ENCODE measurements around the gene OR52K2. TPM values are rescaled to one million over a fixed set of nuclear protein-coding genes. Genes with fewer than 3 reads are reported as not detected.

Gene OR52K2
- total RNA-seq, 2 experiments from 2014 or later, result not detected

DNA sequence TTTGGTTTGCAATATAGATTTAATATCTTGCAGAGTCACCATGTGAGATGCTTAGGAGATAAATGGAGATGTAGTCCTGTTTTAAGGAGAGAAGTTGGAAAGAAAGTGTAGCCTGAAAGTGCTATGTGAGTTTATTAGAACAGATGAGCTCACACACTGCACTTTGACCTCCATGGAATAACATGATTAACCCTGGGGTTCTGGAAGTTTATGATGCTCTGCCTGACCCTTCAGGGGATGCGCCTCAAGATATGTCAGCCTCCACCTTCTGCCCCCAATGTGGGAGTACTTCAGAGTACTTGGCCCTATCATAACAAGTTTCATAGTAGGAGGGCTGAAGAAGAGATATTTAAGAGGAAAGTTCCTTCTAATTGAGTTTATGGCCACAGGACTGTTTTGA, 32.3 kb upstream of the OR52K2 start:
- no peaks in the 10 kb centered on the region for H3K79me2 ChIP-seq (ENCODE audit: insufficient read depth, low read depth, low read length)
- CTCF ChIA-PET (ENCODE audit: unreplicated experiment), result no interaction called here

DNA sequence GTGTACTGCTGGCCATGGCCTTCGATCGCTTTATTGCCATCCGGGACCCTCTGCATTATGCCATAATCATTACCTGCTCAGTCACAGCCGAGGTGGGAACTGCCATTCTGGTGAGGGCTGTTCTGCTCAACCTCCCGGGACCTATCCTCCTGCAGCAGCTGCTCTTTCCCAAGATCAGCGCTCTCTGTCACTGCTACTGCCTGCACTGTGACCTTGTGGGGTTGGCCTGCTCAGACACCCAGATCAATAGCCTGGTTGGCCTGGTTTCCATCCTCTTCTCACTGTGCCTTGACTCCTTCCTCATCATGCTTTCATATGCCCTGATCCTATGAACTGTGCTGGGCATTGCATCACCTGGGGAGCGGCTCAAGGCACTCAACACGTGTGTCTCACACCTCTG, 30.7 kb upstream of the OR52K2 start:
- POLR2A ChIA-PET, result no interaction called here

More for the DNA sequence above, 32.3 kb upstream of the OR52K2 start:
- Histone ChIP-seq H3K27ac (ENCODE audit: low read depth, low read length, poor library complexity, severe bottlenecking) (no peak overlapping the region), H3K9me3 (ENCODE audit: low read length) (no peaks in the 10 kb centered on the region), H3K4me1 (ENCODE audit: insufficient read depth, low read length, poor library complexity, severe bottlenecking) (no peaks in the 10 kb centered on the region), H3K36me3 (ENCODE audit: insufficient read depth, low read length) (no peaks in the 10 kb centered on the region), H4K20me1 (ENCODE audit: insufficient read depth, low read length) (no peaks in the 10 kb centered on the region), H3K9me2 (ENCODE audit: insufficient read depth, low read length) (no peaks in the 10 kb centered on the region), H3K4me3 (ENCODE audit: low read depth, low read length, poor library complexity, severe bottlenecking) (no peak overlapping the region), H3K4me2 (ENCODE audit: low read length) (no peak overlapping the region), H2AFZ (ENCODE audit: low read length) (no peak overlapping the region)
- no peak for DNase-seq (ENCODE audit: low spot score)
- POLR2A ChIA-PET, result interaction anchor here (1.2 to 1.5 kb wide), 2 partner anchors 13 to 23 kb away, joined by 3 to 4 read pairs; partner anchors contain the start of gene TRIM21
- BruUV-seq (replicated peaks), result no TSS peak
- TF ChIP-seq, protein P1, sequence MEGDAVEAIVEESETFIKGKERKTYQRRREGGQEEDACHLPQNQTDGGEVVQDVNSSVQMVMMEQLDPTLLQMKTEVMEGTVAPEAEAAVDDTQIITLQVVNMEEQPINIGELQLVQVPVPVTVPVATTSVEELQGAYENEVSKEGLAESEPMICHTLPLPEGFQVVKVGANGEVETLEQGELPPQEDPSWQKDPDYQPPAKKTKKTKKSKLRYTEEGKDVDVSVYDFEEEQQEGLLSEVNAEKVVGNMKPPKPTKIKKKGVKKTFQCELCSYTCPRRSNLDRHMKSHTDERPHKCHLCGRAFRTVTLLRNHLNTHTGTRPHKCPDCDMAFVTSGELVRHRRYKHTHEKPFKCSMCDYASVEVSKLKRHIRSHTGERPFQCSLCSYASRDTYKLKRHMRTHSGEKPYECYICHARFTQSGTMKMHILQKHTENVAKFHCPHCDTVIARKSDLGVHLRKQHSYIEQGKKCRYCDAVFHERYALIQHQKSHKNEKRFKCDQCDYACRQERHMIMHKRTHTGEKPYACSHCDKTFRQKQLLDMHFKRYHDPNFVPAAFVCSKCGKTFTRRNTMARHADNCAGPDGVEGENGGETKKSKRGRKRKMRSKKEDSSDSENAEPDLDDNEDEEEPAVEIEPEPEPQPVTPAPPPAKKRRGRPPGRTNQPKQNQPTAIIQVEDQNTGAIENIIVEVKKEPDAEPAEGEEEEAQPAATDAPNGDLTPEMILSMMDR (conservative IDR thresholded peaks at IDR 0.05; ENCODE audit: low read length), result no peak
- intact Hi-C loops (cut with micrococcal nuclease; ENCODE audit: unreplicated experiment), result no loop called here

DNA sequence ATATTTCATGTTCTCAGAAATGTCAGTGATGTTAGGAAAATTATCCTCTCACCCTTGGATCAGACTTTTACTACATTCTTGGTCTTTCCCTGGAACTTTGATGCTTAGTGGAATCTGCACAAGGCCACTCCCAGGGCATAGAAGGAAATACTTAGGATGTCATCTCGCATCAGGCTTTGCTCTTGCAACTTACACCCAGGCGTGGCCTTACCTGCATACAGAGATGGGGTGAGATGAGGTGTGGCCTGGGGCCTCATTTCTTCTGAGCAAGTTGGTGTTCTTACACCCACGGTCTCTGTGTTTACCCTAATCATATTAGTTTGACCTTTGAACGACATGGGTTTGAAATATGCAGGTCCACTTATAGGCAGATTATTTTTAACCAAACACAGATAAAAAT, 19.0 kb upstream of the OR52K2 start:
- H3K9me3 ChIP-seq (ENCODE audit: low read length), result no peaks in the 10 kb centered on the region
- no peaks in the 10 kb centered on the region for H3K36me3 ChIP-seq (ENCODE audit: insufficient read depth, low read length)
- TF ChIP-seq, protein P1 (conservative IDR thresholded peaks at IDR 0.05; ENCODE audit: low read length), result no peak
- no peak for TF ChIP-seq EZH2phosphoT487 (IDR thresholded peaks at IDR 0.05; ENCODE audit: borderline replicate concordance, low read depth, low read length)
- no peak overlapping the region for H3K27ac ChIP-seq (ENCODE audit: low read depth, low read length, poor library complexity, severe bottlenecking)
- H2AFZ ChIP-seq (ENCODE audit: low read length), result no peak overlapping the region
- no TSS peak for BruUV-seq (replicated peaks)
- intact Hi-C loops (cut with micrococcal nuclease; ENCODE audit: unreplicated experiment), result no loop called here
- no peak overlapping the region for H3K4me3 ChIP-seq (ENCODE audit: low read depth, low read length, poor library complexity, severe bottlenecking)
- ChIA-PET CTCF (ENCODE audit: unreplicated experiment) (no interaction called here), POLR2A (interaction anchor here (0.6 kb wide), 1 partner anchor 13 kb away, joined by 3 read pairs; no protein-coding TSS in a partner anchor)
- H3K9me2 ChIP-seq (ENCODE audit: insufficient read depth, low read length), result no peaks in the 10 kb centered on the region
- no peaks in the 10 kb centered on the region for H4K20me1 ChIP-seq (ENCODE audit: insufficient read depth, low read length)
- no peak for DNase-seq (ENCODE audit: low spot score)
- H3K4me1 ChIP-seq (ENCODE audit: insufficient read depth, low read length, poor library complexity, severe bottlenecking), result no peaks in the 10 kb centered on the region
- H3K4me2 ChIP-seq (ENCODE audit: low read length), result no peak overlapping the region
- H3K79me2 ChIP-seq (ENCODE audit: insufficient read depth, low read depth, low read length), result no peaks in the 10 kb centered on the region

More for the DNA sequence above, 30.7 kb upstream of the OR52K2 start:
- H3K4me1 ChIP-seq (ENCODE audit: insufficient read depth, low read length, poor library complexity, severe bottlenecking), result no peaks in the 10 kb centered on the region
- no peaks in the 10 kb centered on the region for H3K36me3 ChIP-seq (ENCODE audit: insufficient read depth, low read length)
- no peak overlapping the region for H2AFZ ChIP-seq (ENCODE audit: low read length)
- H3K4me3 ChIP-seq (ENCODE audit: low read depth, low read length, poor library complexity, severe bottlenecking), result no peak overlapping the region
- TF ChIP-seq, protein P1 (conservative IDR thresholded peaks at IDR 0.05; ENCODE audit: low read length), result no peak
- no peak for TF ChIP-seq EZH2phosphoT487 (IDR thresholded peaks at IDR 0.05; ENCODE audit: borderline replicate concordance, low read depth, low read length)
- no peaks in the 10 kb centered on the region for H3K79me2 ChIP-seq (ENCODE audit: insufficient read depth, low read depth, low read length)
- no peak overlapping the region for H3K27ac ChIP-seq (ENCODE audit: low read depth, low read length, poor library complexity, severe bottlenecking)
- CTCF ChIA-PET (ENCODE audit: unreplicated experiment), result no interaction called here
- no peak overlapping the region for H3K4me2 ChIP-seq (ENCODE audit: low read length)
- no peaks in the 10 kb centered on the region for H4K20me1 ChIP-seq (ENCODE audit: insufficient read depth, low read length)
- intact Hi-C loops (cut with micrococcal nuclease; ENCODE audit: unreplicated experiment), result no loop called here
- H3K9me2 ChIP-seq (ENCODE audit: insufficient read depth, low read length), result no peaks in the 10 kb centered on the region
- H3K9me3 ChIP-seq (ENCODE audit: low read length), result no peaks in the 10 kb centered on the region
- BruUV-seq (replicated peaks), result no TSS peak
- DNase-seq (ENCODE audit: low spot score), result no peak
